Activated naive CD4-positive, alpha-beta T cell treated with anti-CD3 and anti-CD28 coated beads, Interleukin-2, amount 10 ng/mL, durations not matched to agents 7 days and 5 days (primary cell): ENCODE data around the gene SBK2.
"Not testable (repeated sequence)": the region's sequence is repeated elsewhere in the genome, so short reads cannot be mapped to it uniquely, and the experiment has no call there.

Experiments
- CTCF ChIA-PET: fragments of 350-600 bp; sonication (Branson Sonifier 250); formaldehyde crosslinking; loops from one replicate; lab custom pipeline; 2021; ENCODE audit warnings: antibody characterized with exemption; lab: Charles Lee
- DNase-seq: peaks from one replicate; pipeline ENCODE4 v3.0.0-alpha.2; 2020
- H3K27ac Mint-ChIP-seq: one replicate; pipeline ENCODE4 v1.8.0; 2021; ENCODE audit warnings: mild to moderate bottlenecking, moderate library complexity, mixed read lengths
- H3K27me3 Mint-ChIP-seq: one replicate; pipeline ENCODE4 v1.8.0; 2021; ENCODE audit warnings: mild to moderate bottlenecking, mixed read lengths
- H3K36me3 Mint-ChIP-seq: one replicate; pipeline ENCODE4 v1.8.0; 2021; ENCODE audit warnings: mixed read lengths
- H3K4me1 Mint-ChIP-seq: one replicate; pipeline ENCODE4 v1.8.0; 2021; ENCODE audit warnings: mixed read lengths
- H3K4me3 Mint-ChIP-seq: one replicate; pipeline ENCODE4 v1.8.0; 2021; ENCODE audit warnings: mild to moderate bottlenecking, moderate library complexity, mixed read lengths
- H3K9me3 Mint-ChIP-seq: one replicate; pipeline ENCODE4 v1.8.0; 2021; ENCODE audit warnings: mixed read lengths

The SBK2 gene

GRCh38 chr19:55535173-55535964, 1.6 kb downstream of the SBK2 start:
- Mint-ChIP-seq H3K27ac (no peak overlapping the region), H3K9me3 (no peaks in the 10 kb centered on the region)
- CTCF ChIA-PET: interaction anchor here (0.6 to 1.5 kb wide), 2 partner anchors 70 to 400 kb away, joined by 3 read pairs; partner anchors contain the start of gene ZNF865

GRCh38 chr19:55534280-55534679, 2.7 kb downstream of the SBK2 start:
- H3K9me3 Mint-ChIP-seq, H3K27ac Mint-ChIP-seq, H3K4me3 Mint-ChIP-seq, H3K36me3 Mint-ChIP-seq, H3K4me1 Mint-ChIP-seq, DNase-seq, H3K27me3 Mint-ChIP-seq: not testable (repeated sequence)
- CTCF ChIA-PET: interaction anchor here (1.5 kb wide), 1 partner anchor 72 kb away, joined by 3 read pairs; the partner anchor contains the start of gene ZNF865

More at GRCh38 chr19:55535173-55535964, 1.6 kb downstream of the SBK2 start:
- no peak for DNase-seq
- Mint-ChIP-seq H3K4me1 (no peaks in the 10 kb centered on the region), H3K4me3 (no peak overlapping the region), H3K27me3 (no peaks in the 10 kb centered on the region), H3K36me3 (no peaks in the 10 kb centered on the region)

GRCh38 chr19:55530996-55531395, 5.9 kb downstream of the SBK2 start:
- CTCF ChIA-PET: no interaction called here
- no peak for DNase-seq
- Mint-ChIP-seq H3K4me3 (no peak overlapping the region), H3K36me3 (no peaks in the 10 kb centered on the region), H3K27me3 (no peaks in the 10 kb centered on the region), H3K27ac (no peak overlapping the region), H3K9me3 (no peaks in the 10 kb centered on the region), H3K4me1 (no peaks in the 10 kb centered on the region)

GRCh38 chr19:55529636-55530234, 7.2 kb downstream of the SBK2 start:
- Mint-ChIP-seq H3K4me1 (no peaks in the 10 kb centered on the region), H3K9me3 (no peaks in the 10 kb centered on the region), H3K4me3 (no peak overlapping the region), H3K27ac (no peak overlapping the region), H3K36me3 (no peaks in the 10 kb centered on the region), H3K27me3 (no peaks in the 10 kb centered on the region)
- CTCF ChIA-PET: interaction anchor here (0.7 kb wide), 1 partner anchor 463 kb away, joined by 3 read pairs; no protein-coding TSS in a partner anchor
- DNase-seq: no peak

GRCh38 chr19:55528030-55528803, 8.7 kb downstream of the SBK2 start:
- Mint-ChIP-seq H3K9me3 (no peaks in the 10 kb centered on the region), H3K4me1 (no peaks in the 10 kb centered on the region), H3K27ac (no peak overlapping the region), H3K4me3 (no peak overlapping the region), H3K27me3 (no peaks in the 10 kb centered on the region), H3K36me3 (no peaks in the 10 kb centered on the region)
- no peak for DNase-seq
- CTCF ChIA-PET: interaction anchor here (0.6 kb wide), 1 partner anchor 21 kb away, joined by 4 read pairs; no protein-coding TSS in a partner anchor

- H3K27me3 Mint-ChIP-seq: no peaks in the 10 kb centered on the region
- CTCF ChIA-PET: interaction anchor here (0.6 kb wide), 1 partner anchor 20 kb away, joined by 4 read pairs; no protein-coding TSS in a partner anchor
- H3K36me3 Mint-ChIP-seq: no peaks in the 10 kb centered on the region
- no peak overlapping the region for H3K27ac Mint-ChIP-seq
- H3K4me1 Mint-ChIP-seq: no peaks in the 10 kb centered on the region
- DNase-seq: no peak
- H3K9me3 Mint-ChIP-seq: no peaks in the 10 kb centered on the region
- H3K4me3 Mint-ChIP-seq: no peak overlapping the region
Observed at GRCh38 chr19:55527197-55528029, 9.5 kb downstream of the SBK2 start.

- Mint-ChIP-seq H3K27me3 (no peaks in the 10 kb centered on the region), H3K36me3 (no peaks in the 10 kb centered on the region), H3K4me1 (no peaks in the 10 kb centered on the region), H3K27ac (no peak overlapping the region), H3K9me3 (no peaks in the 10 kb centered on the region), H3K4me3 (no peak overlapping the region)
- no peak for DNase-seq
- CTCF ChIA-PET: interaction anchor here (1.5 kb wide), 1 partner anchor 23 kb away, joined by 4 read pairs; no protein-coding TSS in a partner anchor
Observed at GRCh38 chr19:55526216-55527196, 10.4 kb downstream of the SBK2 start.

- no peaks in the 10 kb centered on the region for H3K9me3 Mint-ChIP-seq
- H3K4me1 Mint-ChIP-seq: no peaks in the 10 kb centered on the region
- H3K27me3 Mint-ChIP-seq: no peaks in the 10 kb centered on the region
- CTCF ChIA-PET: interaction anchor here (1.5 kb wide), 1 partner anchor 22 kb away, joined by 4 read pairs; no protein-coding TSS in a partner anchor
- no peaks in the 10 kb centered on the region for H3K36me3 Mint-ChIP-seq
- no peak overlapping the region for H3K27ac Mint-ChIP-seq
- no peak for DNase-seq
- H3K4me3 Mint-ChIP-seq: no peak overlapping the region
Observed at GRCh38 chr19:55525289-55526101, 11.4 kb downstream of the SBK2 start.

- Mint-ChIP-seq H3K27me3 (peaks cover 4% of the 10 kb centered on the region), H3K4me3 (no peak overlapping the region), H3K27ac (no peak overlapping the region), H3K36me3 (no peaks in the 10 kb centered on the region), H3K9me3 (no peaks in the 10 kb centered on the region), H3K4me1 (peaks cover 3% of the 10 kb centered on the region)
- no peak for DNase-seq
- CTCF ChIA-PET: interaction anchor here (0.8 to 1.1 kb wide), 3 partner anchors 85 to 112 kb away, joined by 3 to 6 read pairs (median 3); partner anchors contain the start of gene ZNF865
Observed at GRCh38 chr19:55520691-55521292, 16.1 kb downstream of the SBK2 start.

GRCh38 chr19:55519451-55520311, 17.3 kb downstream of the SBK2 start:
- no peaks in the 10 kb centered on the region for H3K9me3 Mint-ChIP-seq
- H3K4me1 Mint-ChIP-seq: peaks cover 3% of the 10 kb centered on the region
- H3K27me3 Mint-ChIP-seq: peaks cover 4% of the 10 kb centered on the region
- no peak overlapping the region for H3K4me3 Mint-ChIP-seq
- H3K27ac Mint-ChIP-seq: no peak overlapping the region
- no peak for DNase-seq
- CTCF ChIA-PET: interaction anchor here (0.7 to 1.1 kb wide), 4 partner anchors 86 to 113 kb away, joined by 3 to 6 read pairs (median 3); partner anchors contain the start of gene ZNF865
- H3K36me3 Mint-ChIP-seq: no peaks in the 10 kb centered on the region
